ENCODE data around the gene AJM1.
"Not testable (repeated sequence)": the region's sequence is repeated elsewhere in the genome, so short reads cannot be mapped to it uniquely, and the experiment has no call there.

The AJM1 gene

DNA sequence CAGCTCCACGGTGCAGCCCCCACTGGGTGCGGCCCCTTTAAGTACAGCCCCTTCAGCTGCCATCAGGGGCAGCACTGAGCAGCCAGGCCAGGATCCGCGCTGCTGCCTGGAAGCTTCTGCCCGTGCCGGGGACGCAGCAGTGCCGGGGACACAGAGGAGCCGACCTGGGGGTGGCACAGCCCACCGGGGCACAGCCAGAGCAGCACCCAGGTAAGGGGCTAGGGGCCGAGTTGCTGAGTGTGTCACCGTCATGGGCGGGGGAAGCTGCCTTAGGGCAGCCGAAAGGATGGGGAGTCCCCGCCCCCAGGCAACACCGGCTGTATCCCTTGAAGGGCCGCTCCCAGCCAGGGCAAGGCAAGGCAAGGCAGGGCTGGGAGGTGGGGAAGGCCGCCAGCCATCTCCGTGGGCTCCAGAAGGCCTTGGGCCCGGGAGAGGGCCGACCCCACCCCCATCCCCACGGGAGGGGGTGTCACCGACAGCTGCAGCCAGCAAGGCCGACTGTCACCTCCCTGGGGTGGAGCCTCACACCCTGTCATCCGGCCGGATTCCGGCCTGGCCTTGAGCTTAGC lies at the start of gene AJM1:
Gene AJM1 (plus strand): TSS at position 99 of the 569 bp plus-strand sequence. CDS start 1,937 bp downstream, outside the sequence.
- not testable (repeated sequence) for DNase-seq (ENCODE audit: low read depth, low spot score)

DNA sequence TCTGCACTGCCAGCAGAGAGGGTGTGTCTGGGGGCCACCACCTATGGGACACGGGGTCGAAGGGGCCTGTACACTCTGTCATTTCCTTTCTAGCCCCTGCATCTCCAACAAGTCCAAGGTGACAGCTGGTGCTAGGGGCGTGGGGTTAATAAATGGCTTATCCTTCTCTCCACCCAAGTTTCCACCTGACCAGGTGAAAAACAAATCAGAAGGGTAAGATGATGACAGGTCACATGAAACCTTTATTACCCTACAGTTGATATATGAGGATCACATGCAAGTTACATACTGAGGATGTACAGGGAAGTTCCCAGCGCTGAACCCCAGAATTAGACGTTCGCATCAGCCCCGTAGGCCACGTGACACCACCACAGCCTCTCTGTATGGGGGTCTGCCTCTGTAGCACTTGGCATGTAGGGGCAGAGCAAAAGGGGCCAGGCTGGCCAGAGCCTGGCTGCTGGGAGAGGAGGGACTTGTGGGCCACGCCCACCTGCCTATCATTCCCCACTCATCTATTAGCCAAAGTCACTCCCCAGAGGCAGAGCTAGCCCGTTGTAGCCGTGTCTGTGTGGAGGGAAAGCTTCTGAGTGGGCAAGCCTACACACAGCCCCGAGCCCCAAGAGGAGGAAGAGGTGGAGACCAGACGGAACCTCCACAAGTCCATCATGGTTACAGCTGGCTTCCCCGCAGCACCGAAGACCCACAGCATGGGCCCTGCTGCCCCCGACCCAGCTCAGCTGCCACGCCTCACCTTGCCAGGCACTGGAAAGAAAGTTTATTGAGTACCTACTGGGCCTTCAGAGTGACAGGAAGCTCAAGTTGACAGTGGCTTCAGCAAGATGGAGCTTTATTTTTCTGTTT lies 49.0 kb upstream of the AJM1 start:
- no peak for DNase-seq (ENCODE audit: low read depth, low spot score)

DNA sequence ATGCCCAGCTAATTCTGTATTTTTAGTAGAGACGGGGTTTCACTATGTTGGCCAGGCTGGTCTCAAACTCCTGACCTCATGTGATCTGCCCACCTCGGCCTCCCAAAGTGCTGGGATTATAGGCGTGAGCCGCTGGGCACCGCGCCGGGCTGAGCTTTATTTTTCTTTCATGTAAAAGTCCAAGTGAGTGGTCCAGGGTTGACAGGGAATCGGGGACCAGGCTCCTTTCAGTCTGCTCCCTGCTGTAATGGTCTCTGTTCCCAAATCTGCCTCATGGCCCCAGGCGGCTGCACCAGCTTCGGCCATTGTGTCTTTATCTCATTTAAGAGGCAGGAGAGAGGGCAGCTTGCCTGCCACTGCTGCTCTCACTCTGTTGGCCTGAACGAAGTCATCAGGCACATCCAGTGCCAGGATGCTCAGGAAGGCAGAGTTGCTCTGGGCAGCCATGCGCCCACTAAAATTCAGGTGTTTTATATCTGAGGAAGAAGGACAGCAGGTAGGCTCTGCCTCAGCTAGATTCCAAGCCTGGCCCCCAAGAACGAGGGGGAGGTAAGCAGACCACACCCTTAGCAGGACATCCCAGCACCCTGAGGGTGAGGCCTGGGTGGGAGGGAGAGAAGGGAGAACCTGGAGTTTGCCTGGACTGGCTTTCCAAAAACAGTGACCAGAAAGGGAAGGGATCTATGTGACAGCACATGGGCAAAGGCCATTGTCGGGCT lies 47.8 kb upstream of the AJM1 start:
- no peak for DNase-seq (ENCODE audit: low read depth, low spot score)

DNA sequence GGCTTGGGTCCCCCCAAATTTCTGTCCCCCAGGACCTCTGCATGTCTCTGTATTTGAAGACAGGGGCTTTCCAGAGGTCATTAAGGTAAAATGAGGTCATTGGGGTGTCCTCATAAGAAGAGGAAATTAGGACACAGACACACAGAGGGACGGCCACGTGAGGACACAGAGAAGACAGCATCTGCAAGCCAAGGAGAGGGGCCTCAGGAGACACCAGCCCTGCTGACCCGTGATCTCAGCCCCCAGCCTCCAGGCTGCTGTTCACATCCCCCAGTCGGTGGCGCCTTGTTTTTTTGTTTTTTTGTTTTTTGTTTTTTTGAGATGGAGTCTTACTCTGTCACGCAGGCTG lies 47.3 kb upstream of the AJM1 start:
- DNase-seq (ENCODE audit: low read depth, low spot score), result no peak

DNA sequence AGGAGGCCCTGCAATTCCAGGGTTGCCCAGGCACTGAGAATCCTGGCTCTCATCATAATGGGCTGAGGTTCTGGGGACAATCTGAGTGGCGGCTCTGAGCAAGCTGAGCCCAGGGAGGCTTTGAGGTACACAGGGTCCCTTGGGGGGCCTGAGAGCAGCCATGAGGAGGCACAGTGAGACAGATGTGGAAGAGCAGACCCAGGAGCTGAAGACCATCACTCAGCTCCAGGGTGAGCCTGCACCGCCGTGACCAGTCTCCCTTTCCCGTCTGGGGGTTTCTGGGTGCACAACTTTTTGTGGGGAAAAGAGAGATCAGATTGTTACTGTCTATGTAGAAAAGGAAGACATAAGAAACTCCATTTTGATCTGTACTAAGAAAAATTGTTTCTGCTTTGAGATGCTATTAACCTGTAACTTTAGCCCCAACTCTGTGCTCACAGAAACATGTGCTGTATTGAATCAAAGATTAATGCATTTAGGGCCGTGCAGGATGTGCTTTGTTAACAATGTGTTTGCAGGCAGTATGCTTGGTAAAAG lies 46.0 kb upstream of the AJM1 start, which contains the start of gene CCDC183:
Gene CCDC183 (plus strand): TSS at position 101 of the 537 bp plus-strand sequence. CDS start 60 bp downstream, at position 161.
- DNase-seq (ENCODE audit: low read depth, low spot score), result no peak

DNA sequence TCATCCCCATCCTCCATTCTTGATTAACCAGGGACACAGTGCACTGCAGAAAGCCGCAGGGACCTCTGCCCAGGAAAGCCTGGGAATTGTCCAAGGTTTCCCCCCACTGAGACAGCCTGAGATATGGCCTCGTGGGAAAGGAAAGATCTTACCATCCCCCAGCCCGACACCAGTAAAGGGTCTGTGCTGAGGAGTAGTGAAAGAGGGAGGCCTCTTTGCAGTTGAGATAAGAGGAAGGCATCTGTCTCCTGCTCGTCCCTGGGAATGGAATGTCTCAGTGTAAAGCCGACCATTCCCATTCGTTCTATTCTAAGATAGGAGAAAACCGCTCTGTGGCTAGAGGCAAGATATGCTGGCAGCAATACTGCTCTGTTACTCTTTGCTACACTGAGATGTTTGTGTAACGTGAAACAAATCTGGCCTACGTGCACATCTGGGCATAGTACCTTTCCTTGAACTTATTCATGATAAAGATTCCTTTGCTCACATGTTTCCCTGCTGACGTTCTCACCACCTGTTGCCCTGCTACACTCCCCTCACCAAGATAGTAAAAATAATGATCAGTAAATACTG lies 45.4 kb upstream of the AJM1 start:
- DNase-seq (ENCODE audit: low read depth, low spot score), result not testable (repeated sequence)

DNA sequence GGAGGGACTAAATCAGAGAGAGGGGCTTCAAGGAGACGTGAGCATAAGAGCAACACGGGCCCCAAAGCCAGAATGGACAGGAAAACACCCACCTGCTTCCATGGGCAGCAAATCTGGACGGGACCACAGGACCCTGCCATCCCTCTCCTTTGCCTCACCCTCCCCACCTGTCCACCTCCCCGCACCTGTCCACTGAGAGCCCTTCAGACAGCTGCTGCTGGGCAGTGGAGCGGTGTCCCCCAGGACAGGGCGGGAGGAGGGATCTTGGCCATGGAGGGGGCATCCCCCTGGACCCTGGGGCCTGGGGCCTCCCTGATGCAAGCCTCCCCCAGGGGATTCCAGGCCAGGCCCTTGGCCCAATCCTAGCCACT lies 43.6 kb upstream of the AJM1 start:
- no peak for DNase-seq (ENCODE audit: low read depth, low spot score)

DNA sequence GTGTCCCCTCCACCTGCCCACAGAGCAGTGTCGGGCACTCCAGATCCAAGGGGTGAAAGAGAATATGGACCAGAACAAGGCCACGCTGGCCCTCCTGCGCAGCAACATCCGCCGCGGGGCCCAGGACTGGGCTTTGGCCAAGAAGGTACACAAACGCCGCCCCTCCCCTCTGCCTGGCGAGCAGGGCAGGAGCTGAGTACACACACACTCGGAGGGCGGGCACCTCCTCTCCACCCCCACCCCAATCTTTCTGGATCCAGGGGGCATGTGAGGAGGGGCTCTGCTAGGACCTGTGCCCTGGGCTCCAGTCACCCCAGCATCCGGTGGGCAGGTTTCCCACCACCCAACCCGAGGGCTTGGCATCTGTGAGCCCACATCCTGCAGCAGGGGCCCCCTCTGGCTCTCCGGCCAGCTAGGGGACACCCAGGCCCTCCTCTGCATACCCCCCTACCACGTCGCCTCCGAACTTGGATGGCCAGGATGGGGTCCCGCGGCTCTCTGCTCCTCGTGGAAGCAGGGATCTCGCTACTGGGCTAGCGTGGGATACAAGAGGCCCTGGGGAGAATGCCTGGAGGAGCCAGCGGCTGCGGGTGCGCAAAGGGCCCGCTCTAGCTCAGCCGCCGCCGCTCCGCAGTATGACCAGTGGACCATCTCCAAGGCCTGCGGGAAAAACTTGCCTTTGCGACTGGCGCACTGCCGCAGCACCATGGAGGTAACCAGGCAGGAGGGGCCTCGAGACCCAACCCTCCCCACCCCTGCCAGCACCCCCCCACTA lies 43.0 kb upstream of the AJM1 start:
- DNase-seq (ENCODE audit: low read depth, low spot score), result no peak

DNA sequence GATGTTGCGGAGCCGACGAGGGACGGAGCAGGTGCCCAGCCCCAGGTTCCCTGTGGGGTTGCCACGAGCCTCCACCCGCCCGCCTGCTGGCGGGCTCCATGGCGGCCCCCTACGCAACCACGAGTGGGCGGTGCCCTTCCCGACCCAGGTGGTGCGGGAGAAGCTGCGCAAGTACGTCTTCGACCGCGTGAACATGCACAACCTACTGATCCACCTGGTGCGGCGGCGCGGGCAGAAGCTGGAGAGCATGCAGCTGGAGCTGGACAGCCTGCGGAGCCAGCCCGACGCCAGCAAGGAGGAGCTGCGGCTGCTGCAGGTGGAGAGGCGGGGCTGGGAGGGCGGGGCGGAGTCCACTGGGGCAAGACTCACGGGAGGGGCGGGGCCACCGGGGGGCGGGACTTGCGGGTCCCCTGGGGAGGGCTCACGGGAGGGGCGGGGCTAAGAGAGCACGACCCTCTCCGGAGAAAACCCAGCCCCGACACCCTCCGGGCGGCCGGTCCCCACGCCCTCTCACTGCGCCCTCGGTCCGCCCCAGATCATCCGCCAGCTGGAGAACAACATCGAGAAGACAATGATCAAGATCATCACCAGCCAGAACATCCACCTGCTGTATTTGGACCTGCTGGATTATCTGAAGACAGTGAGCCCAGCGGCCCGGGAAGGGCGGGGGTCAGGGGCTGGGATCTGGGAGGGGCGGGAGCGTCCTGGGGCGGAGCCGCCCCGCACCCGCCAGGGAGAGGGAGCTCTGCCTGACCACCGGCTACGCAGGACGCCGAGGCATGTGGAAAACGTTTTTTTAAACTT lies 42.2 kb upstream of the AJM1 start:
- DNase-seq (ENCODE audit: low read depth, low spot score), result no peak

DNA sequence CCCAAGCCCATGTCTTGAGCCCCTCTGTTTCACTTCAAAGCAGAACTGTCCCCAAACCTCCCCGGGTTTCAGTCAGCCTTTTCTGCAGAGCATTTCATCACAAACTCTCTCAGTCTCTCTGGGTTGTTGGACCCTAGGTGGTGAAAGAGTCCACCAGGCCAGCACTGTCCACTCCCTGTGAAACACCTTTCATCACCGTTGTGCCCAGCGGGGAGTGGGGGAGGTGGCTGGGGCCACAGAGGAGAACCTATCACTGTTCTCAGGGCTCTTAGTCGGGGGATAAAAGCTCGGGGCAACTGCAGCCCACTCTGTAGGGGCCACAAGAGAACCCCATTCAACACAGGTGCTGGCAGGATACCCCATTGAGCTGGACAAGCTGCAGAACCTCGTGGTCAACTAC lies 40.0 kb upstream of the AJM1 start:
- no peak for DNase-seq (ENCODE audit: low read depth, low spot score)

DNA sequence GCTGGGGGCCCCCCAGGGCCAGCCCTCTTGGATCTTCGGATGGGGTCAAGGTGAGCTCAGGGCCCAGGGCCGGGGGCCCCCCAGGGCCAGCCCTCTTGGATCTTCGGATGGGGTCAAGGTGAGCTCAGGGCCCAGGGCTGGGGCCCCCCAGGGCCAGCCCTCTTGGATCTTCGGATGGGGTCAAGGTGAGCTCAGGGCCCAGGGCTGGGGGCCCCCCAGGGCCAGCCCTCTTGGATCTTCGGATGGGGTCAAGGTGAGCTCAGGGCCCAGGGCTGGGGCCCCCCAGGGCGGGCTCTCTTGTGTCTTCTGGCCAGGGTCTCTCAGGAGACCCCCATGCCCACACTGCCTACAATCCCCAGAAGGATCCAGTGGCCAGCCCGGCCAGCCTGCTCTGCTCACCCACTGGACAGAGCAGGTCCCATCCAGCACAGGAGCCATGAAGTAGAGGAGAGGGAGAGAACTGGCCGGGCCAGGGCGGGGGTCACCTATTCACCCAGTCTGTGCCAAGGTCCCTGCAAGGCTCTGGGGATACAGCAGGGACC lies 39.2 kb upstream of the AJM1 start:
- DNase-seq (ENCODE audit: low read depth, low spot score), result not testable (repeated sequence)

DNA sequence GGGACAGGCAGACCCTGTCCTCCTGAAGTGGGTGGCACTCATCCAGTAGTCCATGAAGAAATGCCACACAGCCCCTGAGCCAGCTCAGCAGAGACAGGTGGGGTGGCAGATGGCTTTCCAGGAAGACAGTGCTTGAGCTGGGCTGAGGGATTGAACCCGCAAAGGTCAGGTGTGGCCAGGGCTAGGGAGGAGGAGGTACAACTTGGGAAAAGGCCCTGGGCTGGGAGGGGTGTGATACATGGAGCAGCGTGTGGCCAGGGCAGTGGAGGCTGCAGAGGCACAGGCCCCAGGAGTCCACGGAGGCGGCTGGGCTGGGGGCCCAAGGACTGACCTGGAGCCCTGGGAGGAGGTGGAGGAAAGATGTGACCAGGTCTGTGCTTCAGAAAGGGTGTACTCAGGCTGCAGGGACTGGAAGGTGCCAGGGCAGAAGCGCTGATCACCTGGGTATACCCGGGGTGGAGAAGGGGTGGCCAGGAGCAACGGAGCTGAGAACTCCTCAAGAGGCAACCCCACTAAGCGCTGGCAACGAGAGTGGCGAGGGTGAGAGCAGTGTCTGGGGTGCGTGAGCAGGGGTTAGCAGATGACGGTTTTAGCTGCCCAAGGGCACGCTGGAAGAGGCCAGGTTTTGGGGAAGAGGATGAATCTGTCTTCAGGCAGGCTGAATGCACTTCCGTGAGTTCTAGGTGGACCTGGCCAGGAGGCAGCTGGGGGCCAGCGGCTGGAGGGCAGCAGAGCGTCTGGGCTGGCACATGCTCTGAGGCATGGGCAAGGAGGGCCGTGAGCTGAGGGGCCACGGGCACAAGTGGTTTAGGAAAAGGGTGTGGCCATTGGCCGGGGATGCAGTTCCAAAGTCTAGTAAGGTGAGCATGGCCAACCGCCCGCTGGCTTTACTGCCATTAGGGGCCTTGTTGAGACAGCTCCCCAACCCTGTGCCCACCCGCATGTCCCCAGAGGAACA lies 38.4 kb upstream of the AJM1 start:
- no peak for DNase-seq (ENCODE audit: low read depth, low spot score)

DNA sequence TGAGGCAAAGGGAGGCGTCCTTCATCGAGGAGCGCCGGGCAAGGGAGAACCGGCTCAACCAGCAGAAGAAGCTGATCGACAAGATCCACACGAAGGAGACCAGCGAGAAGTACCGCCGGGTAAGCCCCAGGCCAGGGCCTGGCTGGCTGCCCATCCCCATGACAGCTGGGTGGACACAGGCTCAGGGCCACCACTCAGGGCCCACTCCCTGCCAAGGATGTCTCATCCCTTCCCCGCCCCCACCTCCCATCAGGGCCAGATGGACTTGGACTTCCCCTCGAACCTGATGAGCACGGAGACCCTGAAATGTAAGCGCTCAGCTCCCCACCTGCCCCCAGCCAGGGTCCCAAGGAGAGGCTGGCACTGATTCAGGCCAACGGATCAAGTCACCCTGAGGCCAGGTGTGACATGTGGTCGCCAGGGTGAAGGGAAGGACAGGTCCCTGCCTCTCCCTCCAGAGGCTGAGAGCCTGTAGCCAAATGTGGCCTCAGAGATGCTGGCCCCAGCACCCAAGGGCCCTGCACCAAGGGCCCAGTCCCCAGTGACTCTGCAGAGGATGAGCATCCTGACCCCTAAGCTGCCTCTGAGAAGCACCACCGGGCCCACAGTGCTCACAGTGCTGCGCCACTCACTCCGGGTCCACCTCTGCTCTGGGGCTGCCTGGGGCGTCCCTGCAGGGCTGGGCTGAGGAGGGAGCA lies 37.6 kb upstream of the AJM1 start:
- no peak for DNase-seq (ENCODE audit: low read depth, low spot score)

DNA sequence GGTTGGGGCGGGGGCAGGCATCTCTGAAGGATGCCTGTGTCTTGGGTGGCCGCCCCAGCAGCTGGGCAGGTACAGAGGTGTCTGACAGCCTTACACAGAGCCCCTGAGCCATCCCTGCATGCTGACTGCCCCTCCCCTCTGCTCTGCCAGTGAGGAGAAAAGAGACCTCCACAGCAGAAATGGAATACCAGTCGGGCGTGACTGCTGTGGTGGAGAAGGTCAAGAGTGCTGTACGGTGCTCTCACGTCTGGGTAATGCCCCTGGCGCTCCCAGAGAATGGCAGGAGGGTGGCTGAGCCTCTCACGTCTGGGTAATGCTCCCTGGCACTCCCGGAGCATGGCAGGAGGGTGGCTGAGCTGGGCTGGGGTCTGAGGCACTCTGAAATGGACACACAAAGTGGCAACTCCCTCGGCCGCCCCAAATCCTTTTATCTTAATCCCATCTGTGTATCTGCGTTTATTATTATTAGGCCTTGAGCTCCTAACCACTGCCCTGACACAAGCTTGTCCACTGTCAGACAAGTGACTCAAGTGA lies 37.0 kb upstream of the AJM1 start:
- DNase-seq (ENCODE audit: low read depth, low spot score), result no peak

DNA sequence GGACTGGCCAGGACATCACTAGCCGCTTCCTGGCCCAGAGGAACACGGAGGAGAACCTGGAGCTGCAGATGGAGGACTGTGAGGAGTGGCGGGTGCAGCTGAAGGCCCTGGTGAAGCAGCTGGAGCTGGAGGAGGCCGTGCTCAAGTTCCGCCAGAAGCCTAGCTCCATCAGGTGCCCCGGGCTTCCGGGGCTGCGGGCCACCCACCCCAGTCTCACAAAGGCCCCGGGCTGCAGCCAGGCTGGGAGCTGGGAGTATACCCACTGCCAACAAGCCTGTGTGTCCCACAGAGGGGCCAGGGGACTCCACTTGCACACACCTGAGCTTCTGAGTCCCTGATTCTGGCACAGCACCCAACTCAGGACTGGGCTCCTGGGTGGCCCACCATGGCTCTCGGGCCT lies 36.2 kb upstream of the AJM1 start:
- no peak for DNase-seq (ENCODE audit: low read depth, low spot score)

DNA sequence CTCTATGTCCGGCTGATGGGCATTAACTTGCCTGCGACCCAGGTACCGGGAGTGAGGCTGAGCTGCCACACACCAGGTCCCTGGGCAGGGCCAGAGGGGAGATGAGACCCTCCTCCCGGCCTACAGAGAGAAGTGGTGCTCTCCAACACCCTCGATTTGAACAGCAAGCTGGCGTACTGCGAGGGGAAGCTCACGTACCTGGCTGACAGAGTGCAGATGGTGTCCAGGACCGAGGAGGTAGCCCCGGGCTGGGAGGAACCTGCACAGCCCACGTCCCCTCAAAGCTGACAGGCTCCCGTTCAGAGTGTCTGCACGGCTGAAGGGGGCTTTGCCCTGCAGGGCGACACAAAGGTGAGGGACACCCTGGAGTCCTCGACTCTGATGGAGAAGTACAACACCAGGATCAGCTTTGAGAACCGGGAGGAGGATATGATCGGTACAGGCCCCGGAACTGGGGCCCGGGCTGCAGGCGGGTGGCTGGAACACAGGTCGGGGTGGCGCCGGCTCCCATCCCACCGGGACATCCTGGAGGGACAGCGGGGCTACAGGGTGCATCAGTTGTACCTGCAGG lies 35.6 kb upstream of the AJM1 start:
- DNase-seq (ENCODE audit: low read depth, low spot score), result no peak

DNA sequence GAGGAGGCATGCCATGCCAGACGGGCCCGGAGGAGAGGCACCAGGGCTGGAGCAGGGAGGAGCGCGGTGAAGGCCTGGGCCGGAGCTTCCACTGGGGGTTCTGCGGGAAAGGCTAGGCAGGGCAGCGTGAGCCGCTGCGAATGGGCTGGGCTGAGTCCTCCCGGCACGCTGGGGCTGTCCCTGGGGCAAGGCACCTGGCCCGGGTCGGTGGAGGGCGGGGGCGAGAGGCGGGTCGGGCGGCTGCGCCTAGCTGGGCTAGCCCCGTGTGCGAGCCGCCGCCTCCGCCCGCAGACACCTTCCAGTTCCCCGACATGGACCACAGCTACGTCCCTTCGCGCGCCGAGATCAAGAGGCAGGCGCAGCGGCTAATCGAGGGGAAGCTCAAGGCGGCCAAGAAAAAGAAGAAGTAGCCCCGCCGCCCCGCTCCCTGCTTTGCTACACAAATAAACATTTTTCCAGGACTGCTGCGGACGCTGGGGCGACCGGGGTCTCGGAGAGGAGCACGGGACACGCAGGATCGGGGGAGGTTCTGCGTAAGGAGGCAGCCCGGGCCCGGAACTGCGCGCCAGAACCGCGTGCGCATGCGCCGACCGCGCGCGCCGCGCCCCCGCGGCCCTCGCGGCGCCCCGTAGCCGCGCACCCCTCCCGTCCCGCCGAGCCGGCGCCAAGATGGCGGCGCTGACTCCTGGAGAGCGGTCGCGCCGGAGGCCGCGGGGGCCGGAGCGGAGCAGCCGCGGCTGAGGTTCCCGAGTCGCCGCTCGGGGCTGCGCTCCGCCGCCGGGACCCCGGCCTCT lies 34.8 kb upstream of the AJM1 start, which contains the start of gene RABL6:
Gene RABL6 (plus strand): TSS at position 668 of the 794 bp plus-strand sequence. CDS start 249 bp downstream, outside the sequence.
- peak; percentile 41 for DNase-seq (ENCODE audit: low read depth, low spot score)
